ENCODE measurements around the gene PI4K2B. TPM values are rescaled to one million over a fixed set of nuclear protein-coding genes. Genes with fewer than 3 reads are reported as not detected.

Gene PI4K2B
- 10.6 and 21.1 TPM in 2 replicates for total RNA-seq

DNA sequence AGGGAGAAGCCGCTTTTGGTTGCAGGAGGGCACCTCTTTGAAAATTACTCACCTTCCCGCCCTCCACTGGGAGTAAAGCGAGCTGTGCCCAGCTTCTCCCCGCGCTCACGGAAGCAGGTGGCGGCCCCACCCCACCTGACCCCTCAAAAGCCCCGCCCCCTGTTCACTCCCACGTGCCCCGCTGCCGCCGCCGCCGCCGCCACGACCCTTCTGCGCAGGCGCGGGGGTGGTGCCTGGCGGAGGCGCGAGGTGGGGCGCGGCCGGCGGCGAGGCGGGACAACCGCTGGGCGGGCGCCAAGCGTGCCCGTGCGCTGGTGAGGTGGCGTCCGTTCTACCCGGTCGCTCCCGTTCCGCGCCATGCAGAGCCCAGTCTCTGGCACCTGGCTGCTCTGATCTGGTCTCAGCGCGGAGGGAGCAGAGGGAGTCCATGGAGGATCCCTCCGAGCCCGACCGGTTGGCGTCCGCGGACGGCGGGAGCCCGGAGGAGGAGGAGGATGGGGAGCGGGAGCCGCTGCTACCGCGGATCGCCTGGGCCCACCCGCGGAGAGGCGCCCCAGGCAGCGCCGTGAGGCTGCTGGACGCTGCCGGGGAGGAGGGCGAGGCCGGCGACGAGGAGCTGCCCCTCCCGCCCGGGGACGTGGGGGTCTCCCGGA, at the start of gene PI4K2B:
Gene PI4K2B (plus strand): TSS at position 297 of the 653 bp plus-strand sequence. CDS start 131 bp downstream, at position 428.

DNA sequence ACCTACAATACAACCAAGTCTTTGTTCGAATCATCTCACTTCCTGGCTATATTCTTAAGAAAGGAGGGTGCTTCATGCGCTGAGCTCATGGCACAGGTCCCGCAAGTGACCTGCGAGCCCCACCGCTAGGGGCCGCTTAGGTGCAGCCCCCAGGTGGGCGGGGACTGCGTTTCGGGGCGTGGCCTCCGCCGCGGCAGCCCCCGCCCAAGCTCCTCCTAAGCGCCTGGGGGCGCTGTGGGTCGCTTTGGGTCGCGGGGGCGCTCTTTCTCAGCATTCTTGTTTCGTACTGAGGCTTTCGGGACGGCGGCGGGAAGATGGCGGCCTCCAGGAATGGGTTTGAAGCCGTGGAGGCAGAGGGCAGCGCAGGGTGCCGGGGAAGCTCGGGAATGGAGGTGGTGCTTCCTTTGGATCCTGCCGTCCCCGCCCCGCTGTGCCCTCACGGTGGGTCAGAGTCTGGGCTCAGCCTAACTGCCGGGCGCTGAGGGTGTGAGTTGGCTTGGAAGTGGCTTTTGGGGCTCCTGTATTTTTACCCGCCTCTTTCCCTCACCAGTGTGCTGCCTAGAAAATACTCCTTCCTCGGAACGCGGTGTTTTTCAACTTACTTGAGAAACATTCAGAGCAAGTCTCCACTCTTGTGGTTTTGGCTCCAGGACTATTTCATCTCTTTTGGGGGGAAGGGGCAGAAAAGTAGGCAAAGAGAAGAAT, 78.8 kb downstream of the PI4K2B start, which contains the start of gene ZCCHC4:
Gene ZCCHC4 (plus strand): TSS at position 279 of the 705 bp plus-strand sequence. CDS start 36 bp downstream, at position 315.

Other genes starting within 250 kb of the PI4K2B start
- gene LGI2, start 203.1 kb upstream of the PI4K2B start, total RNA-seq, result under 0.01 TPM in 1 of 2 replicates, not detected in the other
- gene SEPSECS, start 73.6 kb upstream of the PI4K2B start, total RNA-seq, result 6.6 and 8.0 TPM in 2 replicates
- gene ZCCHC4, start 78.7 kb downstream of the PI4K2B start, total RNA-seq, result 8.4 and 8.7 TPM in 2 replicates
- gene ANAPC4, start 143.2 kb downstream of the PI4K2B start, total RNA-seq, result 17.4 and 23.0 TPM in 2 replicates